Gastroesophageal sphincter (tissue), 3 donors: ENCODE measurements around the gene EHBP1.

ENCODE experiments used
- CTCF ChIP-seq, 4 experiments: fragments of 200-600 bp in 2 of 4; fragments of 450-650 bp in 2 of 4; sonication (generic) in 1 of 4; IDR thresholded peaks; one replicate each; pipeline ENCODE4 v1.5.1; 2017 to 2019; ENCODE audit warnings: antibody characterized with exemption in 4 of 4, mild to moderate bottlenecking in 2 of 4, moderate library complexity in 2 of 4
- EP300 ChIP-seq: sonication (generic); formaldehyde crosslinking; IDR thresholded peaks from one replicate; pipeline ENCODE4 v1.6.1; 2017; ENCODE audit warnings: antibody characterized with exemption, mild to moderate bottlenecking

- TF ChIP-seq CTCF (IDR thresholded peaks at IDR 0.05) (no peak), EP300 (no peak)
These were observed 339.1 kb downstream of the EHBP1 start for GRCh38 chr2:63044362-63045327.
